Measurements from ENCODE around the gene LGALSL.

Gene LGALSL

DNA sequence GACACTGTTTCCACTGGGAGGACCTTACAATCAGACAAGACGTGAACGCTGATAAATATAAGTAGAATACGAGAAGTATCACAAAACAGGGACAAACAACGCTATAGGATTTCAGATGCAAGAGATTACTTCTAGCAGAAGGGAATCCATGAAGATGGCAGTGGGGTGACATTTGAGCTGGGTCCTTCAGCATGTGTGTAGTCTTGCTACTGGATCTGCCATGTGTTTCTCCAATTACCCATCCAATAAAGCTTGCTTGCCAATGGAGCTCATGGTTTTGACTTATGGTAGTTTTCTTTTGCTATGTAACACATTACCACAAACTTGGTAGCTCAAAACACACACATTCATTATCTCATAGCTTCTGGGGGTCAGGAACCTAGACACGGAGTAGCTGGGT lies 32.8 kb upstream of the LGALSL start:
- no peak for TF ChIP-seq RARB (CRISPR knock-in tag; IDR thresholded peaks at IDR 0.05)
- no peak for TF ChIP-seq CSDC2 (CRISPR knock-in tag; IDR thresholded peaks at IDR 0.05)
- TF ChIP-seq ZNF565 (CRISPR knock-in tag; conservative IDR thresholded peaks at IDR 0.05; ENCODE audit: low read depth), result no peak
- no peak for TF ChIP-seq ISL1 (CRISPR knock-in tag; IDR thresholded peaks at IDR 0.05)
- no peak for TF ChIP-seq ZFP3 (CRISPR knock-in tag; IDR thresholded peaks at IDR 0.05)
- TF ChIP-seq, protein P1, sequence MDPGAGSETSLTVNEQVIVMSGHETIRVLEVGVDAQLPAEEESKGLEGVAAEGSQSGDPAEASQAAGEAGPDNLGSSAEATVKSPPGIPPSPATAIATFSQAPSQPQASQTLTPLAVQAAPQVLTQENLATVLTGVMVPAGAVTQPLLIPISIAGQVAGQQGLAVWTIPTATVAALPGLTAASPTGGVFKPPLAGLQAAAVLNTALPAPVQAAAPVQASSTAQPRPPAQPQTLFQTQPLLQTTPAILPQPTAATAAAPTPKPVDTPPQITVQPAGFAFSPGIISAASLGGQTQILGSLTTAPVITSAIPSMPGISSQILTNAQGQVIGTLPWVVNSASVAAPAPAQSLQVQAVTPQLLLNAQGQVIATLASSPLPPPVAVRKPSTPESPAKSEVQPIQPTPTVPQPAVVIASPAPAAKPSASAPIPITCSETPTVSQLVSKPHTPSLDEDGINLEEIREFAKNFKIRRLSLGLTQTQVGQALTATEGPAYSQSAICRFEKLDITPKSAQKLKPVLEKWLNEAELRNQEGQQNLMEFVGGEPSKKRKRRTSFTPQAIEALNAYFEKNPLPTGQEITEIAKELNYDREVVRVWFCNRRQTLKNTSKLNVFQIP (CRISPR knock-in tag; IDR thresholded peaks at IDR 0.05; ENCODE audit: borderline replicate concordance, low read depth), result no peak
- TF ChIP-seq BACH2 (CRISPR knock-in tag; IDR thresholded peaks at IDR 0.05; ENCODE audit: borderline replicate concordance), result no peak
- TF ChIP-seq ESRRG (CRISPR knock-in tag; IDR thresholded peaks at IDR 0.05), result no peak
- no peak for TF ChIP-seq ARNTL (CRISPR knock-in tag; IDR thresholded peaks at IDR 0.05; ENCODE audit: borderline replicate concordance, low read depth)
- TF ChIP-seq, protein P2, sequence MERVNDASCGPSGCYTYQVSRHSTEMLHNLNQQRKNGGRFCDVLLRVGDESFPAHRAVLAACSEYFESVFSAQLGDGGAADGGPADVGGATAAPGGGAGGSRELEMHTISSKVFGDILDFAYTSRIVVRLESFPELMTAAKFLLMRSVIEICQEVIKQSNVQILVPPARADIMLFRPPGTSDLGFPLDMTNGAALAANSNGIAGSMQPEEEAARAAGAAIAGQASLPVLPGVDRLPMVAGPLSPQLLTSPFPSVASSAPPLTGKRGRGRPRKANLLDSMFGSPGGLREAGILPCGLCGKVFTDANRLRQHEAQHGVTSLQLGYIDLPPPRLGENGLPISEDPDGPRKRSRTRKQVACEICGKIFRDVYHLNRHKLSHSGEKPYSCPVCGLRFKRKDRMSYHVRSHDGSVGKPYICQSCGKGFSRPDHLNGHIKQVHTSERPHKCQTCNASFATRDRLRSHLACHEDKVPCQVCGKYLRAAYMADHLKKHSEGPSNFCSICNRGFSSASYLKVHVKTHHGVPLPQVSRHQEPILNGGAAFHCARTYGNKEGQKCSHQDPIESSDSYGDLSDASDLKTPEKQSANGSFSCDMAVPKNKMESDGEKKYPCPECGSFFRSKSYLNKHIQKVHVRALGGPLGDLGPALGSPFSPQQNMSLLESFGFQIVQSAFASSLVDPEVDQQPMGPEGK (CRISPR knock-in tag; IDR thresholded peaks at IDR 0.05; ENCODE audit: borderline replicate concordance), result no peak
- TF ChIP-seq, protein P3, sequence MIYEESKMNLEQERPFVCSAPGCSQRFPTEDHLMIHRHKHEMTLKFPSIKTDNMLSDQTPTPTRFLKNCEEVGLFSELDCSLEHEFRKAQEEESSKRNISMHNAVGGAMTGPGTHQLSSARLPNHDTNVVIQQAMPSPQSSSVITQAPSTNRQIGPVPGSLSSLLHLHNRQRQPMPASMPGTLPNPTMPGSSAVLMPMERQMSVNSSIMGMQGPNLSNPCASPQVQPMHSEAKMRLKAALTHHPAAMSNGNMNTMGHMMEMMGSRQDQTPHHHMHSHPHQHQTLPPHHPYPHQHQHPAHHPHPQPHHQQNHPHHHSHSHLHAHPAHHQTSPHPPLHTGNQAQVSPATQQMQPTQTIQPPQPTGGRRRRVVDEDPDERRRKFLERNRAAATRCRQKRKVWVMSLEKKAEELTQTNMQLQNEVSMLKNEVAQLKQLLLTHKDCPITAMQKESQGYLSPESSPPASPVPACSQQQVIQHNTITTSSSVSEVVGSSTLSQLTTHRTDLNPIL (CRISPR knock-in tag; IDR thresholded peaks at IDR 0.05; ENCODE audit: low read depth), result no peak
- no peak for TF ChIP-seq OSR1 (CRISPR knock-in tag; IDR thresholded peaks at IDR 0.05)
- TF ChIP-seq SNAI2 (CRISPR knock-in tag; IDR thresholded peaks at IDR 0.05), result no peak
- TF ChIP-seq ZNF70 (CRISPR knock-in tag; IDR thresholded peaks at IDR 0.05), result no peak
- TF ChIP-seq, protein P4, sequence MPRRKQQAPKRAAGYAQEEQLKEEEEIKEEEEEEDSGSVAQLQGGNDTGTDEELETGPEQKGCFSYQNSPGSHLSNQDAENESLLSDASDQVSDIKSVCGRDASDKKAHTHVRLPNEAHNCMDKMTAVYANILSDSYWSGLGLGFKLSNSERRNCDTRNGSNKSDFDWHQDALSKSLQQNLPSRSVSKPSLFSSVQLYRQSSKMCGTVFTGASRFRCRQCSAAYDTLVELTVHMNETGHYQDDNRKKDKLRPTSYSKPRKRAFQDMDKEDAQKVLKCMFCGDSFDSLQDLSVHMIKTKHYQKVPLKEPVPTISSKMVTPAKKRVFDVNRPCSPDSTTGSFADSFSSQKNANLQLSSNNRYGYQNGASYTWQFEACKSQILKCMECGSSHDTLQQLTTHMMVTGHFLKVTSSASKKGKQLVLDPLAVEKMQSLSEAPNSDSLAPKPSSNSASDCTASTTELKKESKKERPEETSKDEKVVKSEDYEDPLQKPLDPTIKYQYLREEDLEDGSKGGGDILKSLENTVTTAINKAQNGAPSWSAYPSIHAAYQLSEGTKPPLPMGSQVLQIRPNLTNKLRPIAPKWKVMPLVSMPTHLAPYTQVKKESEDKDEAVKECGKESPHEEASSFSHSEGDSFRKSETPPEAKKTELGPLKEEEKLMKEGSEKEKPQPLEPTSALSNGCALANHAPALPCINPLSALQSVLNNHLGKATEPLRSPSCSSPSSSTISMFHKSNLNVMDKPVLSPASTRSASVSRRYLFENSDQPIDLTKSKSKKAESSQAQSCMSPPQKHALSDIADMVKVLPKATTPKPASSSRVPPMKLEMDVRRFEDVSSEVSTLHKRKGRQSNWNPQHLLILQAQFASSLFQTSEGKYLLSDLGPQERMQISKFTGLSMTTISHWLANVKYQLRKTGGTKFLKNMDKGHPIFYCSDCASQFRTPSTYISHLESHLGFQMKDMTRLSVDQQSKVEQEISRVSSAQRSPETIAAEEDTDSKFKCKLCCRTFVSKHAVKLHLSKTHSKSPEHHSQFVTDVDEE (CRISPR knock-in tag; IDR thresholded peaks at IDR 0.05), result no peak
- ATAC-seq, result no peak

DNA sequence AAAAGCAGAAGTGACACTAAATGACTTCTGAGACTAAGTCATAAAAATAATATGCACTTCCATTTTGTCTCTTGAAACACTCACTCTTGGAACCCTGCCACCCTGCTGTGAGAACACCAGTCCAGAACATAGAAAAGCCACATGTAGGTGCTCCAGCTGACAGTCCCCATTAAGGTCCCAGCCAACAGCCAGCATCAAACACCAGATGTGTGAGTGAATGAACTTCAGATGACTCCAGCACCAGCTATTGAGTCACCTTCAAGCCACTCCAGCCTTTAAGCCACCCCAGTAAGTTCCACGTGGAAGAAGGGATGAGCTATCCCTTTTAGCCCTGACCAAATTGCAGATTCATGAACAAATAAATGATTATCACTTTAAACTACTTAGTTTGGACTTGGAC lies 31.5 kb upstream of the LGALSL start:
- ATAC-seq, result no peak
- TF ChIP-seq ZNF565 (CRISPR knock-in tag; conservative IDR thresholded peaks at IDR 0.05; ENCODE audit: low read depth), result no peak
- no peak for TF ChIP-seq RARB (CRISPR knock-in tag; IDR thresholded peaks at IDR 0.05)
- no peak for TF ChIP-seq OSR1 (CRISPR knock-in tag; IDR thresholded peaks at IDR 0.05)
- TF ChIP-seq, protein P5, sequence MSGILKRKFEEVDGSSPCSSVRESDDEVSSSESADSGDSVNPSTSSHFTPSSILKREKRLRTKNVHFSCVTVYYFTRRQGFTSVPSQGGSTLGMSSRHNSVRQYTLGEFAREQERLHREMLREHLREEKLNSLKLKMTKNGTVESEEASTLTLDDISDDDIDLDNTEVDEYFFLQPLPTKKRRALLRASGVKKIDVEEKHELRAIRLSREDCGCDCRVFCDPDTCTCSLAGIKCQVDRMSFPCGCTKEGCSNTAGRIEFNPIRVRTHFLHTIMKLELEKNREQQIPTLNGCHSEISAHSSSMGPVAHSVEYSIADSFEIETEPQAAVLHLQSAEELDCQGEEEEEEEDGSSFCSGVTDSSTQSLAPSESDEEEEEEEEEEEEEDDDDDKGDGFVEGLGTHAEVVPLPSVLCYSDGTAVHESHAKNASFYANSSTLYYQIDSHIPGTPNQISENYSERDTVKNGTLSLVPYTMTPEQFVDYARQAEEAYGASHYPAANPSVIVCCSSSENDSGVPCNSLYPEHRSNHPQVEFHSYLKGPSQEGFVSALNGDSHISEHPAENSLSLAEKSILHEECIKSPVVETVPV (CRISPR knock-in tag; IDR thresholded peaks at IDR 0.05), result no peak
- TF ChIP-seq, protein P1 (CRISPR knock-in tag; IDR thresholded peaks at IDR 0.05; ENCODE audit: borderline replicate concordance, low read depth), result no peak
- TF ChIP-seq ZFP3 (CRISPR knock-in tag; IDR thresholded peaks at IDR 0.05), result no peak
- TF ChIP-seq, protein P3 (CRISPR knock-in tag; IDR thresholded peaks at IDR 0.05; ENCODE audit: low read depth), result no peak
- no peak for TF ChIP-seq PPARA (CRISPR knock-in tag; IDR thresholded peaks at IDR 0.05; ENCODE audit: borderline replicate concordance)
- no peak for TF ChIP-seq TCF4 (CRISPR knock-in tag; IDR thresholded peaks at IDR 0.05; ENCODE audit: borderline replicate concordance)
- TF ChIP-seq ZFP30 (CRISPR knock-in tag; IDR thresholded peaks at IDR 0.05), result no peak
- no peak for TF ChIP-seq CSDC2 (CRISPR knock-in tag; IDR thresholded peaks at IDR 0.05)
- TF ChIP-seq ESRRG (CRISPR knock-in tag; IDR thresholded peaks at IDR 0.05), result no peak
- TF ChIP-seq TOX (CRISPR knock-in tag; IDR thresholded peaks at IDR 0.05; ENCODE audit: borderline replicate concordance), result no peak
- TF ChIP-seq ZC3H10 (CRISPR knock-in tag; IDR thresholded peaks at IDR 0.05), result no peak
- TF ChIP-seq ZNF8 (CRISPR knock-in tag; IDR thresholded peaks at IDR 0.05), result no peak
- no peak for TF ChIP-seq SNAI2 (CRISPR knock-in tag; IDR thresholded peaks at IDR 0.05)
- TF ChIP-seq, protein P2 (CRISPR knock-in tag; IDR thresholded peaks at IDR 0.05; ENCODE audit: borderline replicate concordance), result no peak
